Cardiac muscle cell (in vitro differentiated cells and primary cell): Measurements from ENCODE around the gene MS4A1. TPM values are rescaled to one million over a fixed set of nuclear protein-coding genes. Genes with fewer than 3 reads are reported as not detected.
A peak's percentile ranks its signal among the peaks of the same experiment; 100 is the strongest.

Experiments
- DNase-seq, 2 donors: peaks; one replicate each; pipeline versions ENCODE4 v3.0.0 to v3.0.0-alpha.2; 2010 to 2017; ENCODE audit warnings: low read depth in 1 of 2, low spot score in 1 of 2
- H3K27ac ChIP-seq: fragments of 200-600 bp; sonication (generic); 2 replicates; pipeline ENCODE4 v1.5.1; 2016
- H3K27me3 ChIP-seq: fragments of 200-600 bp; sonication (generic); 2 replicates; pipeline ENCODE4 v1.6.0; 2016; ENCODE audit warnings: control low read depth
- H3K36me3 ChIP-seq: fragments of 200-600 bp; sonication (generic); 2 replicates; pipeline ENCODE4 v1.5.1; 2016; ENCODE audit warnings: control low read depth
- H3K4me1 ChIP-seq: fragments of 200-600 bp; sonication (generic); 2 replicates; pipeline ENCODE4 v1.8.1; 2017; ENCODE audit warnings: low read depth, mild to moderate bottlenecking, mixed run types
- H3K4me3 ChIP-seq: fragments of 200-600 bp; sonication (generic); 2 replicates; pipeline ENCODE4 v1.5.1; 2016; ENCODE audit warnings: mild to moderate bottlenecking
- H3K9me3 ChIP-seq: fragments of 200-600 bp; sonication (generic); 2 replicates; pipeline ENCODE4 v1.5.1; 2017; ENCODE audit warnings: low read depth, mild to moderate bottlenecking, control low read depth
- polyA plus RNA-seq: library from polyadenylated mRNA; unstranded; fragments of >200 nt; fragmentation: Nextera tagmentation; extraction: Ambion mirVana; gene quantifications from 2 replicates; pipeline ENCODE4 v1.2.1, GENCODE V29; 2016
- total RNA-seq: library from RNA; depleted of rRNA; stranded (reverse); fragments of >200 nt; gene quantifications from 2 replicates; pipeline ENCODE4 v1.2.3, GENCODE V29; 2016
- TF ChIP-seq, protein P1 (sequence below): IDR thresholded peaks from 2 replicates; pipeline ENCODE4 v1.5.1; 2012; ENCODE audit warnings: low read depth, mild to moderate bottlenecking, low read length

MS4A1 gene
- total and polyA plus RNA-seq, 2 experiments from 2014 or later: not detected

DNA sequence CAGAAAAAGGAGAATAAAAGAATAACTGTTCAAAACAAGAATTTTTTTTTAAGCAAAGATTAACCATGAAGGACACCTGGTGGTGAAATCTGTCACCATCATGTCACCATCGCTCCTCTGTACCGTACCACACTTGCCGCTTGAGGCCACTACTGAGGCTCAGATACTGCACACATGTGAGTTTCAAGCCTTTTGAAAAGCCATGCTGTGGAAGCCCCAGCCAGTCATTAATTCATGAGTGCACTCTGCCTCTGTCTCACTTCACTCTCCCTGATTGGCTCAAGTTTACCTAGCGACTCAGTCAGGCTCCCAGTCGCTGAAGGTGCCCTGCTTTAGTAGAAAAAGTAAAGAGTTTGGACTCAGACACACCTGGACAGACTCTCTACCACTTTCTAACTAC lies 30.3 kb downstream of the MS4A1 start:
- H3K27ac ChIP-seq: no peak overlapping the region

DNA sequence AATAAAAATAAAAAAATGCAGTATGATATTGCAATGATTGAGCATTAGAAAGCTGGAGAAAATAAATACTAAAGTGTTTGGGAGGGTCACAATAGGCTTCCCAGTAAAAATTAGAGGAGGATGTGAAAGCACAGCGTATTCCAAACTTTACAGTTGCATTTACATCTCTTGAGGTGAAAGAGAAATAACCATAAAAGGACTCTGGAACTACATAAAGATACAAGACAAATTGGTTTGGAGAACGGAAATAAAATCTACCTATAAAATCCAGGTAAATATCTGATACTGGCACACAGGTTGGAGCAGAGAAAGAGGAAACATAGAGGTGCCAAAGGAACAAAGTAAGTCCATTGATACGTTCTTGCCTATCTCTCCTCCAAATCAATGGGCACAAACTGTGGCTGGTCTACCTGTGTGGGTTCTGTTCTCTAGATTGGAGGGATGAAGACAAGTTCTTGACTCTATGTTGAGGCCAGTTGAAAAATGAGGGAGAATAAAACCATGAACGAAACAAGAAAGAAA lies 36.9 kb downstream of the MS4A1 start, which contains the start of gene MS4A12:
Gene MS4A12, plus strand, starts transcription at position 291 of the 522 bp plus-strand sequence. CDS start 4,541 bp downstream, outside the sequence.
- H3K27ac ChIP-seq: no peak within 1 kb of the TSS
- no peak within 1 kb of the TSS for H3K4me3 ChIP-seq
- no peaks in the 10 kb centered on the region for H3K36me3 ChIP-seq
- no peaks in the 10 kb centered on the region for H3K27me3 ChIP-seq
- H3K4me1 ChIP-seq: no peaks in the 10 kb centered on the region
- TF ChIP-seq, protein P1, sequence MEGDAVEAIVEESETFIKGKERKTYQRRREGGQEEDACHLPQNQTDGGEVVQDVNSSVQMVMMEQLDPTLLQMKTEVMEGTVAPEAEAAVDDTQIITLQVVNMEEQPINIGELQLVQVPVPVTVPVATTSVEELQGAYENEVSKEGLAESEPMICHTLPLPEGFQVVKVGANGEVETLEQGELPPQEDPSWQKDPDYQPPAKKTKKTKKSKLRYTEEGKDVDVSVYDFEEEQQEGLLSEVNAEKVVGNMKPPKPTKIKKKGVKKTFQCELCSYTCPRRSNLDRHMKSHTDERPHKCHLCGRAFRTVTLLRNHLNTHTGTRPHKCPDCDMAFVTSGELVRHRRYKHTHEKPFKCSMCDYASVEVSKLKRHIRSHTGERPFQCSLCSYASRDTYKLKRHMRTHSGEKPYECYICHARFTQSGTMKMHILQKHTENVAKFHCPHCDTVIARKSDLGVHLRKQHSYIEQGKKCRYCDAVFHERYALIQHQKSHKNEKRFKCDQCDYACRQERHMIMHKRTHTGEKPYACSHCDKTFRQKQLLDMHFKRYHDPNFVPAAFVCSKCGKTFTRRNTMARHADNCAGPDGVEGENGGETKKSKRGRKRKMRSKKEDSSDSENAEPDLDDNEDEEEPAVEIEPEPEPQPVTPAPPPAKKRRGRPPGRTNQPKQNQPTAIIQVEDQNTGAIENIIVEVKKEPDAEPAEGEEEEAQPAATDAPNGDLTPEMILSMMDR: no peak
- no peaks in the 10 kb centered on the region for H3K9me3 ChIP-seq
- DNase-seq: no peak

More for the DNA sequence above, 30.3 kb downstream of the MS4A1 start:
- no peak overlapping the region for H3K4me3 ChIP-seq
- TF ChIP-seq, protein P1: no peak
- no peaks in the 10 kb centered on the region for H3K9me3 ChIP-seq
- H3K27me3 ChIP-seq: no peaks in the 10 kb centered on the region
- peak in 1 of 2 donors; percentile 7 for DNase-seq
- no peaks in the 10 kb centered on the region for H3K36me3 ChIP-seq
- H3K4me1 ChIP-seq: no peaks in the 10 kb centered on the region

DNA sequence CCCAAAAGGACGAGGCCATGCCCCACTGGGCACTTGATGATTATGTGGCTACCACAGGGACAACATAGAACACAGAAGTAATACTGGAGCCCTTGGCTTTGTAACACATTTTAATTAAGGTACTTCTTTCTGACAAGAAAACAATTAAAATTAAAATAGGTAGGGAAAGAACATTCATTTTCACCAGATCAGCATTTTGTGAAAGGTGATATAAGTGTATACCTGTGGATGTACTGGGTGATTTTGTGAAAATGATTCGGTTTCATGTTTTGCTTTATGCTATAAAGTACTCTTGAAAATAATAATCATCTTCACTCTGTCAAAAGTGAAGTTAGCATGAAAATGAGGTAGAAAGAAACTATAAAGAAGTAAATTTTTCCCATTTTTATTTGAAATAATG lies 37.8 kb downstream of the MS4A1 start:
- DNase-seq: no peak
- TF ChIP-seq, protein P1: no peak
- Histone ChIP-seq H3K27me3 (no peaks in the 10 kb centered on the region), H3K27ac (no peak overlapping the region), H3K9me3 (no peaks in the 10 kb centered on the region), H3K4me1 (no peaks in the 10 kb centered on the region), H3K4me3 (no peak overlapping the region), H3K36me3 (no peaks in the 10 kb centered on the region)

DNA sequence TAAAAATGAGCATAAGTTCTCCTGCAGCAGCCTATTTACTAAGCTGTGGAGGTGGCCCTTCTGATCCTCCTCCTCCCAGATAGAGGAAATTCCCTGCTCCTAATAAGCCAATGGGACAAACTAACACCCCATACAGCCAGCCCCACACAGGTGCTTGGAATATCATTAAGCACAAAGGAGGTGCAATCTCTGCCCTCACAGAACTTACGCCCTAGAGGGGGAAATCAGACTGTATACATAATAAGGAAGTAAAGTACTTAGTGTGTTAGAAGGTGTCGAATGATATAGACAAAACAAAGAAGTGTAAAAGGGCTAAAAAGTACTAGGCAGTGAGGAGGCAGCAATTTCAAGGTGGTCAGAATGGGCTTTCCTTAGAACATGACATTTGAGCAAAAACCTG lies 42.8 kb downstream of the MS4A1 start:
- Histone ChIP-seq H3K36me3 (no peaks in the 10 kb centered on the region), H3K27me3 (no peaks in the 10 kb centered on the region), H3K4me3 (no peak overlapping the region), H3K9me3 (no peaks in the 10 kb centered on the region), H3K4me1 (no peaks in the 10 kb centered on the region), H3K27ac (no peak overlapping the region)
- no peak for DNase-seq
- TF ChIP-seq, protein P1: no peak

DNA sequence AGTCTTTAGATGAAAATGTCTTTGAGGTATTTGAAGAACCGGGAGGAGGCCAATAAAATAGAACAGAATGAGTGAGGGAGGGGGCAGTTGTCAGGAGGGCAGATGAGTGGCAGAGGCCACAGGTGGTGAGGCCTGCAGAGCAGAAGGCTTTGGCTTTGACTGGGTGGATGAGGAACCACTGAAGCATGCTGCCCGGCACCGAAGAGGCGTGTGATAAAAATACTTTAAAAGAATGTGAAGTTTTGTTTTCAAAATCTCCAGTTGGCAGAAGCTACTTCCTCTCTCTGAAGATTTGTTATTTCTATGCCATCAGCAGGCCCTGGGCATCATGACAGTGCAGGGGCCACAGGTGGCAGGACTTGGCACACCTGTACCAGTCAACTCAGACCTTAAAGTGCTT lies 43.2 kb downstream of the MS4A1 start:
- no peak for DNase-seq
- H3K4me1 ChIP-seq: no peaks in the 10 kb centered on the region
- no peaks in the 10 kb centered on the region for H3K36me3 ChIP-seq
- TF ChIP-seq, protein P1: no peak
- H3K27me3 ChIP-seq: no peaks in the 10 kb centered on the region
- no peak overlapping the region for H3K27ac ChIP-seq
- no peak overlapping the region for H3K4me3 ChIP-seq
- no peaks in the 10 kb centered on the region for H3K9me3 ChIP-seq
